ENCODE data around the gene GHRL. TPM values are rescaled to one million over a fixed set of nuclear protein-coding genes. Genes with fewer than 3 reads are reported as not detected.

Gene GHRL
- total RNA-seq, 1 experiment from 2014 or later, result not detected

DNA sequence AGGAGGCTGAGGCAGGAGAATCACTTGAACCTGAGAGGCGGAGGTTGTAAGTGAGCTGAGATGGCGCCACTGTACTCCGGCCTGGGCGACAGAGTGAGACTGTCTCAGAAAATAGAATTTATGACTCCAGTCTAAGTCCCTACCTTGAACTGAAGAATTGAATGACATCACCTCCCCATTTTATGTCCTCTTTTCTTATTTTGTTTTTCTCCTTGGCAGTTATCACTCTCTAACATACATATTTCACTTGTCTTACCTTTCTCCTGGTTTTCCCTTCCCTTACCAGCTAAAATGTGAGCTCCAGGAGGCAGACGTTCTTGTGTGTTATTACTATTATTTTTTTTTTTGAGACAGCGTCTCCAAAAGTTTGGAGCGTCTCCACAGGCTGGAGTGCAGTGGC lies 36.9 kb downstream of the GHRL start:
- Histone ChIP-seq H3K36me3 (ENCODE audit: control insufficient read depth in 1 of 2, insufficient read depth in 2 of 2, low read length in 2 of 2) (peaks cover 11 to 41% of the 10 kb centered on the region in 2 experiments; a peak in 3 of 4 replicates), H3K27ac (ENCODE audit: low read depth, low read length) (no peak overlapping the region), H3K9me2 (ENCODE audit: insufficient read depth) (no peaks in the 10 kb centered on the region), H3K27me3 (ENCODE audit: insufficient read depth, low read length) (no peaks in the 10 kb centered on the region), H3K4me1 (ENCODE audit: control insufficient read depth in 1 of 2, insufficient read depth in 2 of 2, low read length in 2 of 2) (no peaks in the 10 kb centered on the region; a peak in 1 of 4 replicates), H4K20me1 (ENCODE audit: insufficient read depth) (no peaks in the 10 kb centered on the region), H3K4me3 (replicated peaks in 1 of 2; ENCODE audit: low read depth in 1 of 2, low read length in 2 of 2) (no peak overlapping the region), H3K9ac (ENCODE audit: low read length) (no peak overlapping the region), H3K9me3 (ENCODE audit: control insufficient read depth in 1 of 2, insufficient read depth in 1 of 2, low read depth in 1 of 2, low read length in 2 of 2) (no peaks in the 10 kb centered on the region), H3K4me2 (ENCODE audit: low read length) (no peak overlapping the region), H2AFZ (ENCODE audit: low read depth, low read length, poor library complexity, severe bottlenecking) (no peak overlapping the region), H3K79me2 (ENCODE audit: insufficient read depth, low read length) (peaks cover 78% of the 10 kb centered on the region)
- ChIA-PET POLR2A (no interaction called here), CTCF (no interaction called here), RAD21 (ENCODE audit: low non-redundant PET in 1 of 2, low total read pairs in 2 of 2, uncharacterized antibody in 2 of 2, unreplicated experiment in 2 of 2) (no interaction called here)
- intact Hi-C loops (cut with micrococcal nuclease), result no loop called here
- TF ChIP-seq, protein P1, sequence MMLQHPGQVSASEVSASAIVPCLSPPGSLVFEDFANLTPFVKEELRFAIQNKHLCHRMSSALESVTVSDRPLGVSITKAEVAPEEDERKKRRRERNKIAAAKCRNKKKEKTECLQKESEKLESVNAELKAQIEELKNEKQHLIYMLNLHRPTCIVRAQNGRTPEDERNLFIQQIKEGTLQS (IDR thresholded peaks at IDR 0.05), result no peak
- TF ChIP-seq ZNF274 (IDR thresholded peaks at IDR 0.05; ENCODE audit: low read depth, low read length) (no peak), CBX3 (IDR thresholded peaks at IDR 0.05; ENCODE audit: low read depth) (no peak), RAD21 (IDR thresholded peaks at IDR 0.05; ENCODE audit: low read depth) (no peak), SP1 (IDR thresholded peaks at IDR 0.05; ENCODE audit: low read depth) (no peak), SIN3A (IDR thresholded peaks at IDR 0.05; ENCODE audit: low read depth) (no peak), EZH2 (IDR thresholded peaks at IDR 0.05) (no peak), EGR1 (IDR thresholded peaks at IDR 0.05; ENCODE audit: low read depth) (no peak), TCF7L2 (IDR thresholded peaks at IDR 0.05; ENCODE audit: borderline replicate concordance, extremely low read depth, insufficient read depth, insufficient read length) (no peak), SRF (IDR thresholded peaks at IDR 0.05; ENCODE audit: low read depth) (no peak), FOSL1 (IDR thresholded peaks at IDR 0.05; ENCODE audit: low read depth) (no peak), CEBPB (IDR thresholded peaks at IDR 0.05; ENCODE audit: low read depth) (no peak), EZH2phosphoT487 (IDR thresholded peaks at IDR 0.05; ENCODE audit: borderline replicate concordance) (no peak), YY1 (IDR thresholded peaks at IDR 0.05; ENCODE audit: extremely low read depth, insufficient replicate concordance, low read depth, low read length) (no peak), POLR2A (IDR thresholded peaks at IDR 0.05; ENCODE audit: borderline replicate concordance, extremely low read depth, insufficient read depth, insufficient read length) (no peak)
- TF ChIP-seq, protein P2, sequence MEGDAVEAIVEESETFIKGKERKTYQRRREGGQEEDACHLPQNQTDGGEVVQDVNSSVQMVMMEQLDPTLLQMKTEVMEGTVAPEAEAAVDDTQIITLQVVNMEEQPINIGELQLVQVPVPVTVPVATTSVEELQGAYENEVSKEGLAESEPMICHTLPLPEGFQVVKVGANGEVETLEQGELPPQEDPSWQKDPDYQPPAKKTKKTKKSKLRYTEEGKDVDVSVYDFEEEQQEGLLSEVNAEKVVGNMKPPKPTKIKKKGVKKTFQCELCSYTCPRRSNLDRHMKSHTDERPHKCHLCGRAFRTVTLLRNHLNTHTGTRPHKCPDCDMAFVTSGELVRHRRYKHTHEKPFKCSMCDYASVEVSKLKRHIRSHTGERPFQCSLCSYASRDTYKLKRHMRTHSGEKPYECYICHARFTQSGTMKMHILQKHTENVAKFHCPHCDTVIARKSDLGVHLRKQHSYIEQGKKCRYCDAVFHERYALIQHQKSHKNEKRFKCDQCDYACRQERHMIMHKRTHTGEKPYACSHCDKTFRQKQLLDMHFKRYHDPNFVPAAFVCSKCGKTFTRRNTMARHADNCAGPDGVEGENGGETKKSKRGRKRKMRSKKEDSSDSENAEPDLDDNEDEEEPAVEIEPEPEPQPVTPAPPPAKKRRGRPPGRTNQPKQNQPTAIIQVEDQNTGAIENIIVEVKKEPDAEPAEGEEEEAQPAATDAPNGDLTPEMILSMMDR (IDR thresholded peaks at IDR 0.05 in 2 of 3, conservative IDR thresholded peaks at IDR 0.05 in 1 of 3; ENCODE audit: borderline replicate concordance in 1 of 3, insufficient read depth in 1 of 3, low read depth in 2 of 3, low read length in 2 of 3), result no peak
- TF ChIP-seq, protein P3, sequence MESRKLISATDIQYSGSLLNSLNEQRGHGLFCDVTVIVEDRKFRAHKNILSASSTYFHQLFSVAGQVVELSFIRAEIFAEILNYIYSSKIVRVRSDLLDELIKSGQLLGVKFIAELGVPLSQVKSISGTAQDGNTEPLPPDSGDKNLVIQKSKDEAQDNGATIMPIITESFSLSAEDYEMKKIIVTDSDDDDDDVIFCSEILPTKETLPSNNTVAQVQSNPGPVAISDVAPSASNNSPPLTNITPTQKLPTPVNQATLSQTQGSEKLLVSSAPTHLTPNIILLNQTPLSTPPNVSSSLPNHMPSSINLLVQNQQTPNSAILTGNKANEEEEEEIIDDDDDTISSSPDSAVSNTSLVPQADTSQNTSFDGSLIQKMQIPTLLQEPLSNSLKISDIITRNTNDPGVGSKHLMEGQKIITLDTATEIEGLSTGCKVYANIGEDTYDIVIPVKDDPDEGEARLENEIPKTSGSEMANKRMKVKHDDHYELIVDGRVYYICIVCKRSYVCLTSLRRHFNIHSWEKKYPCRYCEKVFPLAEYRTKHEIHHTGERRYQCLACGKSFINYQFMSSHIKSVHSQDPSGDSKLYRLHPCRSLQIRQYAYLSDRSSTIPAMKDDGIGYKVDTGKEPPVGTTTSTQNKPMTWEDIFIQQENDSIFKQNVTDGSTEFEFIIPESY (IDR thresholded peaks at IDR 0.05; ENCODE audit: extremely low read depth, insufficient replicate concordance, low read length), result no peak
- TF ChIP-seq, protein P4, sequence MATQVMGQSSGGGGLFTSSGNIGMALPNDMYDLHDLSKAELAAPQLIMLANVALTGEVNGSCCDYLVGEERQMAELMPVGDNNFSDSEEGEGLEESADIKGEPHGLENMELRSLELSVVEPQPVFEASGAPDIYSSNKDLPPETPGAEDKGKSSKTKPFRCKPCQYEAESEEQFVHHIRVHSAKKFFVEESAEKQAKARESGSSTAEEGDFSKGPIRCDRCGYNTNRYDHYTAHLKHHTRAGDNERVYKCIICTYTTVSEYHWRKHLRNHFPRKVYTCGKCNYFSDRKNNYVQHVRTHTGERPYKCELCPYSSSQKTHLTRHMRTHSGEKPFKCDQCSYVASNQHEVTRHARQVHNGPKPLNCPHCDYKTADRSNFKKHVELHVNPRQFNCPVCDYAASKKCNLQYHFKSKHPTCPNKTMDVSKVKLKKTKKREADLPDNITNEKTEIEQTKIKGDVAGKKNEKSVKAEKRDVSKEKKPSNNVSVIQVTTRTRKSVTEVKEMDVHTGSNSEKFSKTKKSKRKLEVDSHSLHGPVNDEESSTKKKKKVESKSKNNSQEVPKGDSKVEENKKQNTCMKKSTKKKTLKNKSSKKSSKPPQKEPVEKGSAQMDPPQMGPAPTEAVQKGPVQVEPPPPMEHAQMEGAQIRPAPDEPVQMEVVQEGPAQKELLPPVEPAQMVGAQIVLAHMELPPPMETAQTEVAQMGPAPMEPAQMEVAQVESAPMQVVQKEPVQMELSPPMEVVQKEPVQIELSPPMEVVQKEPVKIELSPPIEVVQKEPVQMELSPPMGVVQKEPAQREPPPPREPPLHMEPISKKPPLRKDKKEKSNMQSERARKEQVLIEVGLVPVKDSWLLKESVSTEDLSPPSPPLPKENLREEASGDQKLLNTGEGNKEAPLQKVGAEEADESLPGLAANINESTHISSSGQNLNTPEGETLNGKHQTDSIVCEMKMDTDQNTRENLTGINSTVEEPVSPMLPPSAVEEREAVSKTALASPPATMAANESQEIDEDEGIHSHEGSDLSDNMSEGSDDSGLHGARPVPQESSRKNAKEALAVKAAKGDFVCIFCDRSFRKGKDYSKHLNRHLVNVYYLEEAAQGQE (IDR thresholded peaks at IDR 0.05; ENCODE audit: low read depth), result no peak
- DNase-seq (ENCODE audit: low read depth, low spot score), result no peak
- ATAC-seq, result no peak
- BruUV-seq (replicated peaks), result no TSS peak

All from HCT116 (cell line).